DMS 273 (cell line): ENCODE data around the gene SLC25A51.

Source experiments
- DNase-seq: peaks from one replicate; lab custom pipeline; 2025; ENCODE audit not compliant: unreplicated experiment; lab: John Stamatoyannopoulos, UW

Gene SLC25A51

GRCh38 chr9:37903647-37904444 lies at the start of gene SLC25A51:
TSS of gene SLC25A51 (minus strand) at chr9:37904127. CDS start at chr9:37888550, 15,577 bp downstream.
- DNase-seq: peak; percentile 95

DNA sequence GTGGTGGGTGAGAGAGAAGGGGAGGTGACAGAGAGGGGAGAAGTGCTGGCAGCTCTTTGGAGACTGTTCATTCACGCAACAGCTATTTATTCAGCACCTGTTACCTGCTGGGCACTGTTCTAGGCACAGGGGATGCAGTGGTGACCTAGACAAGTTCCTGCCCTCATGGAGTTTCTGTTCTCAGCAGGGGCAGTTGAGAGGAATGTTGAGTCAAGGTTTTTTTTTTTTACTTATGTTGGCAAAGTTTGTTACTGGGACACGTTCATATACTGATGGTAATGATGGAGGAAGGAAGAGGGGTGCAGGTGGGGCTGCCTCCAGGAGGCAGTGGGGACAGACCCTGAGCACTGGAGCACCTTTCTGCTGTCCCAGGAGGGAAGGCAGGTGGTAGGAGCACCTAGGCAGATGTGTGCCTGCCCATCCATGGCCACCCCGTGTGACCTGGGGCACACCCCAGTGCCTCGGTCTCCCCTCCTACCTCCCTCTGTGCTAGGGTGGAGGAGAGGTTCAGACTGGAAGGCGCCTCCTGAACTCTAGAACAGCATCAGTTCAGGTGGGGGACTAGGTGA lies 49.4 kb upstream of the SLC25A51 start:
- DNase-seq: no peak

GRCh38 chr9:37952731-37953130 lies 48.8 kb upstream of the SLC25A51 start:
- DNase-seq: no peak

- DNase-seq: no peak
Measured at GRCh38 chr9:37951671-37952449, 47.9 kb upstream of the SLC25A51 start.

GRCh38 chr9:37950561-37950960 lies 46.6 kb upstream of the SLC25A51 start:
- DNase-seq: no peak

DNA sequence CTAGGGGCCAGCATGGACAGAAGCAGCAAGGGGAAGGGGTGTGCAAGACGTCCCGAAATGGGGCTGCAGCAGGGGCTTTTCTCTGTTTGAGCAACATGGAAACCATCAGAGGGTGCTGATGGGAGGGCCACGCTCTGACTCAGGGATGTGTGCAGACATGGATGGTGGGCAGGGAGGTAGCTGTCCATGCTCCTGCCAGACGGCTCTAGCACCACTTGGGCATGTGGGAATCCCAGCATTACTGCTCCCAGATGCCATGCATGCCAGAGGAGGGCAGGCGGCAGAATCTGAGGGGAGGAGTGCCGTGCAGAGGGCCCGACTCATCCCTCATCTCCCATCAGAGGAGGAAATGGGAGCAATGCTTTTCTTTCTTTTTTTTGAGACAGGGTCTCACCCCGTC lies 45.6 kb upstream of the SLC25A51 start:
- DNase-seq: no peak

DNA sequence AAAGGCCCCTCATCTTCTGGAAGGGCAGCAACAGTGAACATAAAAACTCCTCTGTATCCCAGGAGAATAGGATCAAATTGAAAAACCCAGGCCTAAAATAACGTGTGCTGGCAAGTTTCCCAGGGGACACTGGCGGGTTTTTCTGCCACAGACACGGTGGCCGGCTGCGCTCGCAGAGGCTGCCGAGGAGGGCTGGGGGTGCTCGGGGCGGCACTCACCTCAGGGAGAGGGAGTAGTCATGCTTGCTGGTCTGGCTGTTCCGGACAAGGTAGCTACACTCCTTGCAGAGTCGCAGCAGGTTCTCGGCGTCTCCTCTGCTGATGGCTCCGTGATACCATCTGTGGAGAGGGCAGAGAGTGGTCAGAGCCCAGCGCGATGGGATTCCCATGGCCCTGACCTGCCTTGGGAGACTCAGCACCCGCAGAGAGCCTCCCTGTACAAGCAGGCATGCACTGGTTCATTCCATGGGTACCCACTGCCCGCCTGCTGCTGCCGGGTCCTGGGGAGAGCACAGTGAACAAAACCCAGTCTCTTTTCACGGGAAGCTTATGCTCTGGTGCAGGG lies 44.6 kb upstream of the SLC25A51 start:
- DNase-seq: no peak

DNA sequence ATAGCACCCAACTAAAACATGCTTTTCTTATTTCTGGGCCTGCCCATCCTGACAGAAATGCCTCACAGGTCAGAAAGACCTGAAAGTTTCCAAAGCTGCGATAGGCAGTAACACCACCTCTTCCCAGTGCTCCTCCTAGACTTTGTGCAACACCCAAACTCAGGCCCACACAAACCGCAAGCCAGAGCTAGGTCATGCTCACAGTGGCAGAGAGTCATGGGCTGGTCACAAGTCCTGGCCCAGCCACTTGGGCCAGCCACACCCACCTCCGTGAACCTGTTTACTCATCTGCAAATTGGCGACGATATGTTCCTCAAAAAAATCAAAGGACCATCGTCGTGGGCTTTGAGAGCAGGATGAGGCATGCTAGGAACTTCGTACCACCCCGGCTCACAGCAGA lies 44.0 kb upstream of the SLC25A51 start:
- no peak for DNase-seq

- DNase-seq: no peak
Measured at GRCh38 chr9:37947471-37947870, 43.5 kb upstream of the SLC25A51 start.

DNA sequence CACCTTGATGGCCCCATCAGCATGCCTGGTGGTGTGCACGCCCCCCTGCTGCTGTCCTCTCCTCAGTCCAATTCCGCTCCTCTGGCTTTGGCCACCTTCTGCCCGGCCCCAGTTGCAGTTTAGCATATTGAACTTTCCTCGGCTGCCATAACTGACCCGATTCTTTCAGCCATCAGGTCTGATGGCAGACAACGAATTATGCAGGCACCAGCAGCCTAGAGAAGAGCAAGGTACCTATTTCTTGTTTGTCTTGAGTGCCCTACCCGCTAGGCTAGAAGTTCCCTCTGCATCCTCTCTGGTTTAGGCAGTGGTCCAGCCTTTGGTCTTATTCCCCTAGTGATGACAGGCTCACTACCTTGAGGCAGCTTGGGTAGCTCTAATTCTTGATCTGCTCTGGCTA lies 43.0 kb upstream of the SLC25A51 start:
- DNase-seq: no peak

DNA sequence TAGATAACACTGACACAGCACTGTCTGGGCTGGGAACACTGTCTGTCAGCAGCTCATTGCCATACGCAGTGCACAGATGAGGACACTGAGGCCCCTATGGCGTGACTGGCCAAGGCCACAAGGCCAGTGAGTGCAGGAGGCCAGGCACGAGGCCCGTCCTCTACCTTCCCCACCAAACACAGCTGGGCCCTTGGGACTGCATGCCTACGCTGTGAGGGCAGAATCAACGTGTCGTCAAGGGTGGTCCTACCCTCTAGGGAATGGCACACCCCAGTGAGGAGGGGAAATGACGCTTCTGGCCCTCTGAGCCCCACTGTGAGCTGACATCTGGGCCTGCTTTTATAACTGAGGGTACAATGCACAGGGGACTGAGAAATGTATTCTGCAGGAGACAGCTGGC lies 42.1 kb upstream of the SLC25A51 start:
- DNase-seq: no peak

DNA sequence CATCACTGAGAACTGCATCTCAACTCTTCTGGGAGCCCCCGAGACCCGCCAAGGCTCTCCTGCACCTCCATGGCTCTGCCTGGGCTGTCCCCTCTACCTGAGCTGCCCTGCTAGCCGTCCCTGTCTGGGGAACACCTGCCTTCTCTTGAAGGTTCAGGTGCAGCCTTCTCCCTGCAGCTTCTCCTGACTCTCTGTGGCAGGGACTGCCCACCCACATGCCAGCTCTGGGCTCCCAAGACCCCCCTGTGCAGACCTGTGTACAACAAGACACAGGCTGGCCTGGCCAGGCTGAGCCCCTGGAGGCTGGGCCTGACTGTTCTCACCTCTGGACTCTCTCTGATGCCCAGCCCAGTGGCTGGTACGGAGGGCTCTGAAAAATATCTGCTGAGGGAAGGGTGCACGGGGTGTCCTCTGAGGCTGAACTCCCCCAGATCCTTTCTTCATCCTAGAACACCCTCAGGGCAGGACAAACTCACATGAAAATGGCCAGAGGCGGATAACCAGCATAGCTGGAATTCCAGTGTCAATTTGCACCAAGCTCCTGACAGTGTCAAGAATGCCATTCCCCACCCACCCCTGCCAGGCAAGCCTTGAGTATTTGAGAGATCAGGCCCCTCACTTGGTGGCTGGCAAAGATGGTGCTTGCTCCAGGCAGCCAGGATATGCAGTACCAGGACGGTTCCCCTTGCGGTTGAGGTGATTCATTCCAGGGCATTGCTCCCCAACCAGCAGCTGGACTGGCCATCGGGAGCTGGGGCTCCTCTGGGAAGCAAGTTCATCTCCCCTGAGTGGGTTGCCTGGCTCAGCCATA lies 40.9 kb upstream of the SLC25A51 start:
- DNase-seq: no peak

DNA sequence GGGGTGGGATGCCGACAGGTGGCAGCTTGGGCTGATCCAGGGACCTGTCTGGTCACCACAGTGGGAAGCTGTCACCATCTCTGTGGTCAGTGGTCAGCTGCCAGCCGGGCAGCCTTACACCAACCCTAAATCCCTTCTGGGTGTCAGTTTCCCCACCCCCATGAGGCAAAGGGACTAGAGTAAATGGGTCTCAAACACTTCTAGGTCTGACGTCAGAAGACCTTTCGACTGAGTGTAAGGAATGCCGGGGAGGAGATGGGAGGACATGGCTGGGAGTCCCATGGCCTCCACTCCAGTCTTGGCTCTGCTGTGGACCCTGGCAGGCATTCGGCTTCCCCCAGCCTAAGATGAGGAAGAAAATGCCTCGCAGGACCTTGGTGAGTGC lies 40.3 kb upstream of the SLC25A51 start:
- DNase-seq: no peak

DNA sequence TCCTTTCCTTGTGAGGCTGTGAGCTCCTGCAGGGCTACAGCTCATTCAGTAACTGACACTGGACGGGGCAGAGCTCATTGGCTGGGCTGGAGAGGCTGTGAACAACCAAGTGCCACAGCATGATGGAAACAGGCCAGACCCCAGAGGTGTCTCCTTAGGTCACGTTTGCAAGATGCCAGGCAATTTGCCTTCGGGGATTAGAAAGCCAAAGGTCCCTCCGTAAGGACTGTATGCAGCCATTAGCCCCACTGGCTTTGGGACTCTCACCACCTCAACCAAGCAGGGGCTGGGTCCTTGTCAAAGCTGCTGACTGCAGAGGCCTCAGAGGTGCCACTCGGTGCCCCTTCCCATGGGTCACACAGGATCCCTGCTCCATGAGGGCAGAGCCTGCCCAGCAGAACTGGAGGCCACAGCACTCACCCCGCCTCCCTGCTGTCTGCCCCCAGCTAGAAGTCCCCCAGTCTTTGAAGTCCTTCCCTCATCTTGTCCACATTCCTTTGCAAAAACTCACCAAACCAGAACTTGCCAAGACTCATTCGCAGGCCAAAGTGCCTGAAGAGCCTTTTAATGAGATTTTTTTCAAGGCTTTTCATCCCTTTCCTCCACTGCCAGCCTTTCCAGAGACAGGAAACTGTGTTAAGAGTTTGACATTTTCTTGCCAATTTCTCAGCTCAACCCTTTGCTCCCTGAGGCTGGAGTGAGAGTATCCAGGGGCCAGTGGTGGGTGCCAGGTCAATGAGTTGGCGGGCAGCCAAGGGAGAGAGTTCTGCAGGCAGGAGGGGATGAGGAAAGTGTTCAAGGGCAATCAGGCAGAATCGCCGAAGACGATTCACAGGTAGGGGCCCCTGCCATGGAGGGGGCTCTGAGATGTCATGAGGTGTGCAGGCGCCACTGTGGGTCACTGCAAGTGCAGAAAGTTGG lies 39.7 kb upstream of the SLC25A51 start:
- DNase-seq: no peak

DNA sequence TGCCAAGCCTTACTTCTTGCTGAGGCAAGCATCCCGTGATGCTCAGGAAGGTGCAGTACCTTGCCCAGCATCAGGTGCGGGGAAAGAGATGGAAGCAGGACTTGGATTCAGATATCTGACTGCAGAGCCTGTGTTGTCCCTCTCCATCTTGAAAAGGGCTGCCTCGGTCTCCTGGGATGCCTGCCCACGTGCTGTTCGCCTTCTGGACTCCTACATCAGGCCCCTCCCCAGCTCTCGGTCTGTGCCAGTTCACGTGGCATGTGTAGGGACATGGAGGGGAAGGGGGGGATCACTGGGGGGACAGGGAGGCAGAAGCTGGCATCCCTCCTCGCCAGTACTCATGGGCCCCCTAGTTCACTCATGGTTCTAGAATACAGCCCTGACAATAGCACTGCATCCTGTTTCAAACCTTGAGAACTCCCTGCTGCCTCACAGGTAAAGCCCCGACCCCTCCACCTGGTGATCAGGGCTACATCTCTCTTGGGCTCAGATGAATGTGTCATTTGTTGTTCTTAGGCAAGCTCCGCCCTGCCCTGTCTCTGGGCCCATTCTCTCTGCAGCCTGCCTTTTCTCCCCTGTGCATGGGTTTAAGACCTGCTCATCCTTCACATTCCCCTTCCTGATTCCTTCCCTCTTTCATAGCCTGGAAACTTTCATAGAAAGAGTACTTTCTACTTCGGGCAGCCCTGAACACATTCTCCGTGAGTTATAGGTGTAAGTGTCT lies 38.9 kb upstream of the SLC25A51 start:
- peak; percentile 16 for DNase-seq

DNA sequence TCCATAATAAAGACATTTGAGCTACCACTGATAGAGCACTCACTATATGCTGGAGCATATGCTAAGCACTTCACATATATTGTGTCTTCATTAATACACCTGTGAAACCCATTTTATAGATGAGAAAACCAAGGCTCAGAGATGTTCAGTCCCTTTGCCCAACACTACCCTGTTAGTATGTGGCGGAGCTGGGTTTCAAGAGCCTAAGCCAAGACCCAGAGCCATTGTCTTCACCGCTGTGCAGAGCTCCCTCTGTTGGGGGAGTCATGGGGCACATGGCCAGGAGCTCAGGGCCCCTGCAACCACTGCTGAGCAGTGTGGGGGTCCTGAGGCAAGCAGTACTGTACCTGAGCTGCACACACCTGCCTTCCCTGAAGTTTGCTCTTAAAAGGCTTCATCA lies 37.3 kb upstream of the SLC25A51 start:
- no peak for DNase-seq

GRCh38 chr9:37939575-37940095 lies 35.7 kb upstream of the SLC25A51 start:
- DNase-seq: no peak

- peak; percentile 43 for DNase-seq
Measured at GRCh38 chr9:37938121-37938891, 34.4 kb upstream of the SLC25A51 start.
